HCT116 (cell line): Measurements from ENCODE around the gene HEPN1. TPM values are rescaled to one million over a fixed set of nuclear protein-coding genes. Genes with fewer than 3 reads are reported as not detected.

Experiments used
- ATAC-seq: fragments of 200-7000 bp; cut with Tn5 transposase; 2 replicates; pipeline ENCODE4 v1.9.1; 2020; ENCODE audit warnings: mild to moderate bottlenecking, moderate library complexity
- BruUV-seq: library from RNA; stranded (reverse); fragments of 400-500 nt; replicated peaks from 2 replicates; lab custom pipeline; 2021; lab: Mats Ljungman, UMichigan
- CTCF ChIA-PET: fragments of 300-600 bp; sonication (Branson Sonifier 250); formaldehyde crosslinking; loops from one replicate; lab custom pipeline; 2021; ENCODE audit warnings: antibody characterized with exemption; lab: Charles Lee
- POLR2A ChIA-PET: fragments of 300-600, 350-600 bp; sonication (Branson Sonifier 250); formaldehyde crosslinking; loops from one replicate; lab custom pipeline; 2021; ENCODE audit warnings: antibody characterized with exemption; lab: Charles Lee
- RAD21 ChIA-PET, 2 experiments: fragments of 300-600 bp; sonication (Branson Sonifier 250); formaldehyde crosslinking; loops; one replicate each; lab custom pipeline; 2023; ENCODE audit warnings: low total read pairs in 2 of 2; ENCODE audit not compliant: uncharacterized antibody in 2 of 2, unreplicated experiment in 2 of 2, low non-redundant PET in 1 of 2; lab: Charles Lee
- DNase-seq: peaks from one replicate; pipeline ENCODE4 v3.0.0-alpha.2; 2010; ENCODE audit warnings: low read depth, low spot score
- H2AFZ ChIP-seq: fragments of 200-600 bp; shearing (Covaris generic), sonication (generic); 2 replicates; pipeline ENCODE4 v1.6.1; 2017; ENCODE audit warnings: low read depth, mixed run types, mixed read lengths, antibody characterized with exemption, low read length; ENCODE audit not compliant: poor library complexity, severe bottlenecking
- H3K27ac ChIP-seq: 2 replicates; pipeline ENCODE4 v1.5.1; 2012; ENCODE audit warnings: low read depth, low read length
- H3K27me3 ChIP-seq: fragments of 200-600 bp; sonication (generic); 2 replicates; pipeline ENCODE4 v1.6.1; 2016; ENCODE audit warnings: mixed run types, low read length, mixed read lengths; ENCODE audit not compliant: insufficient read depth
- H3K36me3 ChIP-seq, 2 experiments: fragments of 200-500 bp in 1 of 2; fragments of 200-600 bp in 1 of 2; sonication (Bioruptor generic) in 1 of 2; sonication (generic) in 1 of 2; 2 replicates each; pipeline versions ENCODE4 v1.5.1 to v1.6.1; 2014 to 2016; ENCODE audit warnings: low read length in 2 of 2, inconsistent platforms in 1 of 2, mixed read lengths in 1 of 2, mixed run types in 1 of 2; ENCODE audit not compliant: insufficient read depth in 2 of 2, control insufficient read depth in 1 of 2
- H3K4me1 ChIP-seq, 2 experiments: fragments of 200-600 bp in 1 of 2; sonication (generic) in 1 of 2; 2 replicates each; pipeline versions ENCODE4 v1.5.1 to v1.6.1; 2012 to 2017; ENCODE audit warnings: low read length in 2 of 2, inconsistent platforms in 1 of 2, mild to moderate bottlenecking in 1 of 2, mixed read lengths in 1 of 2, mixed run types in 1 of 2, moderate library complexity in 1 of 2; ENCODE audit not compliant: insufficient read depth in 2 of 2, control insufficient read depth in 1 of 2
- H3K4me2 ChIP-seq: fragments of 200-600 bp; sonication (generic); 2 replicates; pipeline ENCODE4 v1.6.1; 2017; ENCODE audit warnings: mixed run types, low read length, mixed read lengths
- H3K4me3 ChIP-seq, 2 experiments: fragments of 200-600 bp in 1 of 2; sonication (generic) in 1 of 2; replicated peaks in 1 of 2; 2 replicates each; pipeline ENCODE4 v1.5.1; 2011 to 2016; ENCODE audit warnings: low read length in 2 of 2, control low read depth in 1 of 2, low read depth in 1 of 2, mild to moderate bottlenecking in 1 of 2, mixed read lengths in 1 of 2, mixed run types in 1 of 2
- H3K79me2 ChIP-seq: fragments of 200-600 bp; sonication (generic); 2 replicates; pipeline ENCODE4 v1.6.1; 2017; ENCODE audit warnings: mild to moderate bottlenecking, mixed run types, low read length, moderate library complexity, mixed read lengths; ENCODE audit not compliant: insufficient read depth
- H3K9ac ChIP-seq: fragments of 200-600 bp; sonication (generic); 2 replicates; pipeline ENCODE4 v1.6.1; 2016; ENCODE audit warnings: low read length, mixed read lengths
- H3K9me2 ChIP-seq: fragments of 200-600 bp; sonication (generic), shearing (Covaris generic); 2 replicates; pipeline ENCODE4 v1.6.1; 2017; ENCODE audit warnings: mixed run types, mild to moderate bottlenecking, moderate library complexity; ENCODE audit not compliant: insufficient read depth
- H3K9me3 ChIP-seq, 2 experiments: fragments of 200-500 bp in 1 of 2; fragments of 200-600 bp in 1 of 2; sonication (Bioruptor generic) in 1 of 2; sonication (generic) in 1 of 2; 2 replicates each; pipeline ENCODE4 v1.6.1; 2014 to 2017; ENCODE audit warnings: low read length in 2 of 2, mixed read lengths in 2 of 2, inconsistent platforms in 1 of 2, low read depth in 1 of 2, mild to moderate bottlenecking in 1 of 2, mixed run types in 1 of 2, moderate library complexity in 1 of 2; ENCODE audit not compliant: control insufficient read depth in 1 of 2, insufficient read depth in 1 of 2
- H4K20me1 ChIP-seq: fragments of 200-600 bp; sonication (generic), shearing (Covaris generic); 2 replicates; pipeline ENCODE4 v1.6.1; 2017; ENCODE audit warnings: mixed run types, mild to moderate bottlenecking, moderate library complexity; ENCODE audit not compliant: insufficient read depth
- CTCF ChIP-seq, 3 experiments: fragments of 200-600 bp in 1 of 3; sonication (generic) in 1 of 3; IDR thresholded peaks in 2 of 3; conservative IDR thresholded peaks in 1 of 3; 2 replicates each; pipeline ENCODE4 v1.5.1; 2012 to 2017; ENCODE audit warnings: low read depth in 2 of 3, low read length in 2 of 3, antibody characterized with exemption in 1 of 3, borderline replicate concordance in 1 of 3, control low read depth in 1 of 3, mild to moderate bottlenecking in 1 of 3, mixed read lengths in 1 of 3, mixed run types in 1 of 3, moderate library complexity in 1 of 3; ENCODE audit not compliant: insufficient read depth in 1 of 3
- FOSL1 ChIP-seq: IDR thresholded peaks from 2 replicates; pipeline ENCODE4 v1.6.1; 2012; ENCODE audit warnings: low read depth
- JUND ChIP-seq: IDR thresholded peaks from 2 replicates; pipeline ENCODE4 v1.6.1; 2012
- POLR2AphosphoS5 ChIP-seq: IDR thresholded peaks from 2 replicates; pipeline ENCODE4 v1.6.1; 2011; ENCODE audit warnings: mild to moderate bottlenecking, low read depth, low read length, moderate library complexity
- RAD21 ChIP-seq: IDR thresholded peaks from 2 replicates; pipeline ENCODE4 v1.6.1; 2012; ENCODE audit warnings: low read depth, mild to moderate bottlenecking
- TCF7L2 ChIP-seq: IDR thresholded peaks from 2 replicates; pipeline ENCODE4 v1.7.0; 2011; ENCODE audit warnings: borderline replicate concordance, inconsistent platforms; ENCODE audit not compliant: insufficient read depth, insufficient read length; ENCODE audit errors: extremely low read depth
- intact Hi-C: fragments of 100-400 bp; cut with micrococcal nuclease; formaldehyde crosslinking; loops from 2 replicates; pipeline ENCODE4 v1.10.0; 2022
- total RNA-seq: library from RNA; stranded (reverse); gene quantifications from one replicate; pipeline ENCODE4 v1.2.1, GENCODE V29; 2021; ENCODE audit not compliant: unreplicated experiment

Gene HEPN1
- total RNA-seq, 1 experiment from 2014 or later, result not detected

GRCh38 chr11:124887667-124888013, 31.4 kb upstream of the HEPN1 start (continued):
- TF ChIP-seq RAD21 (no peak), FOSL1 (no peak), TCF7L2 (no peak), POLR2AphosphoS5 (no peak), CTCF (IDR thresholded peaks at IDR 0.05 in 2 of 3, conservative IDR thresholded peaks at IDR 0.05 in 1 of 3; ENCODE audit: borderline replicate concordance in 1 of 3, insufficient read depth in 1 of 3, low read depth in 2 of 3, low read length in 2 of 3) (no peak), JUND (no peak)

GRCh38 chr11:124889191-124890091, 29.6 kb upstream of the HEPN1 start:
- no TSS peak for BruUV-seq
- Histone ChIP-seq H3K4me1 (no peaks in the 10 kb centered on the region), H3K9ac (no peak overlapping the region), H3K9me3 (no peaks in the 10 kb centered on the region), H2AFZ (no peak overlapping the region), H3K27ac (no peak overlapping the region), H3K4me3 (no peak overlapping the region), H4K20me1 (no peaks in the 10 kb centered on the region), H3K36me3 (no peaks in the 10 kb centered on the region), H3K27me3 (0 out of 2 replicates have a peak, but pooled peaks cover 3% of the 10 kb centered on the region), H3K4me2 (no peak overlapping the region), H3K79me2 (no peaks in the 10 kb centered on the region), H3K9me2 (no peaks in the 10 kb centered on the region)
- DNase-seq (no peak), ATAC-seq (no peak)
- POLR2A ChIA-PET, result no interaction called here
- RAD21 ChIA-PET, result no interaction called here
- TF ChIP-seq RAD21, result no peak
- intact Hi-C loops, result no loop called here
- CTCF ChIA-PET, result interaction anchor here (1.0 to 1.6 kb wide), 2 partner anchors 13 kb away, joined by 5 read pairs; no protein-coding TSS in a partner anchor
